Right hindlimb (tissue), 1 donor: ENCODE results near the gene RGP1.
A peak's percentile ranks its signal among the peaks of the same experiment; 100 is the strongest.

Experiments used
- DNase-seq: peaks from one replicate; pipeline ENCODE4 v3.0.0-alpha.2; 2018

The RGP1 gene

GRCh38 chr9:35774907-35775635 lies 26.0 kb downstream of the RGP1 start:
- no peak for DNase-seq

DNA sequence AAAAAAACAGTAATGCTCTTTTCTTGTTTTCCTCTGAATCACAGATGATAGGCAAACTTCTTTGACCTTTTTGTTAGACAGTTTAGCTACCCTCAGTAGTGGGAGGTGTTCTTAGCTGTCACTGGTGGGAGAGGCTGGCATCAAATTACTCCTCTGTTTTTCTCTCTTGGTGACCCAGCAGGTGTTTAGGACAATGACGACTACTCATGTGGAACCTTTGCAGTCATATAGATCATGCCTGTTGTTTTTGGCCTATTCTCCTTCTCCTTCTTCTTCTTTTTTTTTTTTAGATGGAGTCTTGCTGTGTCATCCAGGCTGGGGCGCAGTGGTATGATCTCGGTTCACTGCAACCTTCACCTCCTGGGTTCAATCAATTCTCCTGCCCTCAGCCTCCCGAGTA lies 26.9 kb downstream of the RGP1 start:
- DNase-seq: no peak

DNA sequence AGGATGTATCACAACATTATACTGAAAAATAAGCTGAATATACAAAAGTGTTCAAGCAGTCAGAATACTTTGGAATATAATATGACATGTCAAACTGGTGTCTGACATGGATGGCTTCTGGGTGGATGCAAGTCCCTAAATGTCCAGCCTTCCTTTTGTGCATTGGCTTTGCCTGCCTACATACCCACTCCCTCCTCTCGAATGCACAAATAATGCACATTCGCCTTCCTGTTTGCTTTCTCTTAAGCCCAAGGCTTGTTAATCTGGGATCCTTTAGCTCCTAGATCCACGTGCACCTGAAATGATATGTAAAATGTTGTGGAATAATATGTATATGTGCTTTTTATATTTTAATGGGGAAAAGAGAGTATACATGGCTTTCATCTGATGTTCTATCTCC lies 29.4 kb downstream of the RGP1 start:
- no peak for DNase-seq

DNA sequence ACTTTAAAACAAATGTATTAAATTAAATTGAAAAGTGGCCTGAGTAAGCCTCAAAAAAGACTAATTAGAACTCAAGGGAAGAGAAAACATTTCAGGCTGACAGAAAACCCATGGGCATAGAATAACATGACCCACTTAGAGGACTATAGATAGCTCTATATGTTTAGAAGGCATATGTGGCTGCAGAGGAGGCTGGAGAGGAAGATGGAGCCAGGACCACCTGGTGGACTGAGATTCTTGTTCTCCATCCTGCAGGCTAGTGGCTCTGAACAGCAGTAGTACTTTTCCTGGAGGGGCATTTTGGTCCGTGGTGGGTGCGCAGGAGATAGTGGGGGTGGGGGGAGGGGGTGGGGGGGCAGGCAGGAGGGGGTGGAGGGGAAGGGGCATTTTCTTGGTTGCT lies 32.0 kb downstream of the RGP1 start:
- DNase-seq: no peak

DNA sequence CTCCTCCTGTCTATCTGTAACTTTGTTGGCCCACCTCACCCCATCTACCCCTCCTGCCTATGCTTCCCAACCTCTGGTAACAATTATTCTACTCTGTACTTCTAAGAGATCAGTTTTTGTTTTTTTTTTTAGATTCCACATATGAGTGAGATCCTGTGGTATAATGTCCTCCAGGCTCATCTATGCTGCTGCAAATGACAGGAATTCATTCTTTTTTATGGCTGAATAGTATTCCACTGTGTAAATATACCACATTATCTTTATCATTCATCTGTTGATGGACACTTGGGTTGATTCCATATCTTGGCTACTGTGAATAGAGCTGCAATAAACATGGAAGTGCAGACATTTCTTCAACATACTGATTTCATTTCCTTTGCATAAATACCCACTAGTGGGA lies 34.3 kb downstream of the RGP1 start:
- no peak for DNase-seq

DNA sequence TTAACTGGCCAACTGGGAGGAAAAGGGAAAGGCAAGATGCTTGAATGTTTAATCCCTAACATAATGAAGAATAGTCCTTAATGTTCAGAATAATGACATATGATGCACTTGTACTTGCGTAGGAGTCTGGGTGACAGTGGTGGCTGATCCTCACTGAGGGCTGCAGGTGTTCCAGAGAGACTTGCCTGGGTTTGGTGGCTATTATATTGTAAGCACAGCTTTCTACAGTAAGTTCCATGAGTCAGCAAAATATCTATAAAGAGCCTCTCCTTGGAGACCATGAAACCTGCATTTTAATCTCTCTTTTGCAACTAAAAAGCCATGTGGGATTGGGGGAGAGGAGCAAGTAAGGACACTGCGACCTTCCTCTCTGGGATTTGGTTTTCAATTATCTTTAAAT lies 40.5 kb downstream of the RGP1 start:
- no peak for DNase-seq

- DNase-seq: no peak
These were observed 40.9 kb downstream of the RGP1 start for GRCh38 chr9:35790025-35790384.

GRCh38 chr9:35790385-35791296 lies 41.6 kb downstream of the RGP1 start:
- peak; percentile 87 for DNase-seq

DNA sequence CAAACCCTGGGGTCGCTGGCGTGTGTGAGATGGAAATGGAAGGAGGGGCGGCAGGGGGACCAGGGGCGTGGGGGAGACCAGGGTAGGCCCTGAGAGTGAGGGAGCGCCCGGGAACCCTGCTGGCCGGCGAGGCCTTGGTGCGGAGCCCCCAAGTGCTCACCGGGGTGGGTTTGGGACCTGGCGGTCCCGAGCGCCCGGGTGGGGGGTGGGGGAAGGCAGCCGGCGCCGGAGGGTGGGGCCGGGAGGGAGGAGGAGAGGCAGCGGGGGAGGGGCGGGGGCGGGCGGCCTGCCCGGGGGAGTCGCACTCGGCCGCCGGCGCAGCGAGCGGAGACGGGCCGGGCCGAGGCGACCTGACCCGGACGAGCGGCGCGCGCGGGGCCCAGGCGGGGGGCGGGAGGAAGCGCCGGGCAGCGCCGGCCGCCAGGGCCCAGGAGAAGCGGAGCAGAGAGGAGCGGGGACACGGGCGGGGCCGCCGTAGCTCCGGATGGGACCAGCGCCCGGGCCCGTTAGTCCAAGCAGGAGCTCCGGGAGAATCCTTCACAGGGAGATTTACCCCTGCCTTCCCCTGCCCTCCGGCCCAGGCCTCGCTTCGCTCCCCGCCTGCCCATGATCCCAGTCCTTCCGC lies 42.3 kb downstream of the RGP1 start, which contains the start of gene NPR2:
Gene NPR2 (plus strand): TSS at position 295 of the 625 bp plus-strand sequence. CDS start 818 bp downstream, outside the sequence.
- DNase-seq: peak; percentile 75

DNA sequence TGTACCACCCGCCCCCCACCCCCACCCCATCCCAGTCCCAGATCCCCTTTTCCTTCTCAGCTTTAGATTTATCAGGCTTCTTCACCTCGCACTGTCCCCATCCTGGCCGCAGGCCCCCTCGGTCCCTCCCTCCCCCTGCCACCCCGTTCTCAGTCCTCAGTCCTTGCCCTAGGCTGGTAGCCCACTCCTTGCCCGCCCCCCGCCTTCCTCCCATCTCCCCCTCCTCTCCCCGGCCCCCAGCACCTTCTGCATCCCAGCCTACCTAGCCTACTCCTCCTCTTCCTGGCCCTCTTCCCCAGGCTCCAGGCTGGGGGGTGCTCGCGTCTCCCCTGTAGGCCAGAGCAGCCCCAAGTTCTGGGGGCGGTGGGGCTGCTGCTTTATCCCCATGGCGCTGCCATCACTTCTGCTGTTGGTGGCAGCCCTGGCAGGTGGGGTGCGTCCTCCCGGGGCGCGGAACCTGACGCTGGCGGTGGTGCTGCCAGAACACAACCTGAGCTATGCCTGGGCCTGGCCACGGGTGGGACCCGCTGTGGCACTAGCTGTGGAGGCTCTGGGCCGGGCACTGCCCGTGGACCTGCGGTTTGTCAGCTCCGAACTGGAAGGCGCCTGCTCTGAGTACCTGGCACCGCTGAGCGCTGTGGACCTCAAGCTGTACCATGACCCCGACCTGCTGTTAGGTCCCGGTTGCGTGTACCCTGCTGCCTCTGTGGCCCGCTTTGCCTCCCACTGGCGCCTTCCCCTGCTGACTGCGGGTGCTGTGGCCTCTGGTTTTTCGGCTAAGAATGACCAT lies 43.1 kb downstream of the RGP1 start:
- no peak for DNase-seq

DNA sequence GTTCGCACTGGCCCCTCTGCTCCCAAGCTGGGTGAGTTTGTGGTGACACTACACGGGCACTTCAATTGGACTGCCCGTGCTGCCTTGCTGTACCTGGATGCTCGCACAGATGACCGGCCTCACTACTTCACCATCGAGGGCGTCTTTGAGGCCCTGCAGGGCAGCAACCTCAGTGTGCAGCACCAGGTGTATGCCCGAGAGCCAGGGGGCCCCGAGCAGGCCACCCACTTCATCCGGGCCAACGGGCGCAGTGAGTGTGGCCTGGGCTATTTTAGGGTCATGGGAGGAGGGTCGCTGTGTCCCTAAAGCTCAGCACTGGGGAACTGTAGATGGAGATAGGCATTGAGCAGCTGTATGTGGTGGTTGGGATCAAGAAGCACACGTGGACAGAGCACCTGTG lies 43.7 kb downstream of the RGP1 start:
- DNase-seq: no peak

DNA sequence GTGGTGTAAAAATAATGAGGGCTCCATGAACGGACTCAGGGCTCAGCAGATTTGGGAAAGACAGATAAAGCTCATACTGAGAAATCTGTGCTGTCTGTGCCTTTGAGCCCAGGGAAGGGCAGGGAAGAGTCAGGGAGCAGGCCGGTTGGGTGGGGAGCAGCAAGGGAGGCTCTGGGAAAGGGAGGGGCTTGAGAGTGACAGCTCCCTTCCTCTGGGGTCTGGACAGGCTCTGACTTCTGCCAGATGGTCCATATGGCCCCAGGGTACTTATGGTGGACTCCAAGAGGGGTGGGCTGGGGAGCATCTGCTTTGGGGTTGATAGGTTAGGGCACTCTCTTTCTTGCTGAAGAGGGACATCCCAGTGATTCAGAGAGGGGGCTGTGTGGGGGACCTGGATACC lies 44.4 kb downstream of the RGP1 start:
- no peak for DNase-seq

DNA sequence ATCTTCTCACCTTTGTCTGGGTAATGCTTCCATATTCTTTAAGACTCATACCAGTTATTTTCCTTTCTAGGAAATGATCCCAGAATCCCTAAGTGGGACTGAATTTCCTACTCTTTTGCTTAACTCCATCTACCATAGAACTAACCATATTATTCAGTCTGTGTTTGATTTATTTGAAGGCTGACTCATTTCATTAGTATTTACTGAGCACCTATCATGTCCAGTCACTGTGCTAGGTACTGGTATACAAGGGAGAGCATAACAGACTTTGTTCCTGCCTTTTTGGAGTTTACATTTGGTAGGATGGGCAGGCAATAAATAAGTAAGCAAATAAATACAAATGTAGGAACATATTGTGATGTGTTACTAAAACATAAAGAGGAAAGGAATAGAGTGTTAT lies 46.6 kb downstream of the RGP1 start:
- DNase-seq: no peak

DNA sequence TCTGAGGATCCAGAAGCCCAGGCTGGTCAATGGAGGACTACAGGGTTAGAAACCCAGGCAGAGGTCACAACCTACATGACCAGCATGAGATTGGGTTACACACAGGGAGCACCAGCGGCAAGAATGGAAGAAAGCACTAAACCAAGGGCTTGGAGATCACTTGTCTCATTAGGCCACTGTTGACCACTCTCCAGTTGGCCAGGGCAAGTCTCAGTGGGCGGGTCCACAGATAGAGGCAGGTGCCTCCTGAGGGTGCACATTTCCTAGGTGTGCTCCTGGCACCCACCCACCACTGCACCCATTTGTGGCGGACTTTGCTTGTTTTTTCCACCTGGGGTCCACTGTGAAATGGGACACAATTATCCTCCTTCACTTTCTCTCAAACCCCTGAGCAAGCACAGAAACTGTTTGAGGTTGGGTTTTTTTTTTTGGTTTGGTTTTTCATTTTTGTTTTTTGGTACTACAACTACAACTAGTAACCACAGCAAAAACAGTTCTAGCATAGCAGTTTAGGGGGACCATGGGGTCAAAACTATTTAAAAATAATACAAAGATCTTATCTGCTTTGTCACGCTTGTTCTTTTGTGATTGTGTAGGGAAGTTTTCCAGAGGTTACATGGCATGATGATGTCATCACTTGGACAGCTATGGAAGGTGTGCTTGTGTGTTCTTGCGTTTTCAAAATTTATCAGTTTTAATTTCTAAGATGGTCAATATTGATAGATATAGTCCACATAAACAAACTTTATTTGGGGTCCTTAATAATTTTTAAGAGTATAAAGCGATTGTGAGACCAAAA lies 48.4 kb downstream of the RGP1 start:
- no peak for DNase-seq

GRCh38 chr9:35798658-35799374 lies 49.7 kb downstream of the RGP1 start:
- no peak for DNase-seq

GRCh38 chr9:35800530-35800929 lies 51.4 kb downstream of the RGP1 start:
- DNase-seq: no peak

GRCh38 chr9:35801328-35802128 lies 52.4 kb downstream of the RGP1 start:
- no peak for DNase-seq

DNA sequence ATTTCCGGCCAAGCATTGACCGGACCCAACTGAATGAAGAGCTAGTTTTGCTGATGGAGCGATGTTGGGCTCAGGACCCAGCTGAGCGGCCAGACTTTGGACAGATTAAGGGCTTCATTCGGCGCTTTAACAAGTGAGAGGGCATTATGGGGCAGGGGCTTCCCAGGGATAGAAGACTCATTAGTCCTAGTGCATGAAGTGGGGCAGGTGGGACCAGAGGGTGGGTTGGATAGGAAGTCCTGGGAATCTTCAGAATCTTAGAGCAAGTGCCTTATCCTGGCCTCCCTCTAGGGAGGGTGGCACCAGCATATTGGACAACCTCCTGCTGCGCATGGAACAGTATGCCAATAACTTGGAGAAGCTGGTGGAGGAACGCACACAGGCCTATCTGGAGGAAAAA lies 57.0 kb downstream of the RGP1 start:
- no peak for DNase-seq
